ENCODE results near the gene GMEB2.

The GMEB2 gene

DNA sequence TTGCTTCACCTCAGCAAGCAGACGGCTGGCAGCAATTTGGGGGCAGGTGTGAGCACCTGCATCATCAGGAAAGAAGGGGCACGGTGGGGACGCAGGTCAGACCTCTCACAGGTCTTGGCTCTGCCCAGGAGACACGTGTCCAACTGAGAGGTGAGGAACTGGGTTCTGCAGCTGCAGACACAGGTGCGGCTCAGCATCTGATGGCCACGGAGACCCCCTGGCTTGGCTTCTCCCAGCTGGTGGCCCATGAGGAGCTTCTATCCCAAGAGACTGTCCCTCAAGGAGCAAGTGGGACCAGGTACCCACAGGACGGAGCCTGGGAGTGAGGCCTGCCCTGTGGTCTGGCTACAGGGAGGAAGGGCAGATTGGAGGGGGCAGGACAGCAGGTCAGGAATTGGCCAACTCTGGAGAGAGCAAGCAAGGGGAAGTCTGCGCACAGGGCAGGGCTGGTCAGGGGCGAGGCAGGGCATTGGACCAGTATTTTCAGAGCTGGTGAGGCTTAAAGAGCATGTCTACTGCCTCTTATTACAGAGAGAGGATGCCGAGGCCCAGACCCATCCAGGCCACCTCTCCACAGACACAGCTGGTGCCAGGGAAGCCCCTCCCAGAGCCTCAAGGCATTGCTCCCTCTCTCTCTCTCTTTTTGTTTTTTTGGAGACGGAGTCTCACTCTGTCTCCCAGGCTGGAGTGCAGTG is 22.1 kb upstream of the GMEB2 start:
- DNase-seq (ENCODE audit: low read depth): no peak
- H3K4me3 ChIP-seq (replicated peaks; ENCODE audit: low read depth, low read length): no peak overlapping the region
- TF ChIP-seq, protein P1, sequence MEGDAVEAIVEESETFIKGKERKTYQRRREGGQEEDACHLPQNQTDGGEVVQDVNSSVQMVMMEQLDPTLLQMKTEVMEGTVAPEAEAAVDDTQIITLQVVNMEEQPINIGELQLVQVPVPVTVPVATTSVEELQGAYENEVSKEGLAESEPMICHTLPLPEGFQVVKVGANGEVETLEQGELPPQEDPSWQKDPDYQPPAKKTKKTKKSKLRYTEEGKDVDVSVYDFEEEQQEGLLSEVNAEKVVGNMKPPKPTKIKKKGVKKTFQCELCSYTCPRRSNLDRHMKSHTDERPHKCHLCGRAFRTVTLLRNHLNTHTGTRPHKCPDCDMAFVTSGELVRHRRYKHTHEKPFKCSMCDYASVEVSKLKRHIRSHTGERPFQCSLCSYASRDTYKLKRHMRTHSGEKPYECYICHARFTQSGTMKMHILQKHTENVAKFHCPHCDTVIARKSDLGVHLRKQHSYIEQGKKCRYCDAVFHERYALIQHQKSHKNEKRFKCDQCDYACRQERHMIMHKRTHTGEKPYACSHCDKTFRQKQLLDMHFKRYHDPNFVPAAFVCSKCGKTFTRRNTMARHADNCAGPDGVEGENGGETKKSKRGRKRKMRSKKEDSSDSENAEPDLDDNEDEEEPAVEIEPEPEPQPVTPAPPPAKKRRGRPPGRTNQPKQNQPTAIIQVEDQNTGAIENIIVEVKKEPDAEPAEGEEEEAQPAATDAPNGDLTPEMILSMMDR (IDR thresholded peaks at IDR 0.05; ENCODE audit: low read length, missing control alignments): no peak

DNA sequence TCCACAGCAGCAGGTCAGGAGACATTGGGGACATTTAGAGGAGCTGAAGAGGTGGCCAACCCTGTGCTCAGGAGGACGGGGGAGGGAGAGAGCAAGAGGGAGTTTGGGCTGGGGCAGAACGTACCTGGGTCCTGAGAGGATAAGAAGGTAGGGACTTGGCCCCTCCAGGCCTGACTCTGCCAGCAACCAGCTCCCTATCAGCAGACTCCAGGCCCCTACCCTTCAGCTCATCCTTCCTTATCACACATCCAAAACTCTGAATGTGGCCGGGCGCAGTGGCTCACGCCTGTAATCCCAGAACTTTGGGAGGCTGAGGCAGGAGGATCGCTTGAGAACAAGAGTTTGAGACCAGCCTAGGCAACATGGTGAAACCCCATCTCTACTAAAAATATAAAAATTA is 21.3 kb upstream of the GMEB2 start:
- TF ChIP-seq, protein P1 (IDR thresholded peaks at IDR 0.05; ENCODE audit: low read length, missing control alignments): no peak
- H3K4me3 ChIP-seq (replicated peaks; ENCODE audit: low read depth, low read length): no peak overlapping the region
- DNase-seq (ENCODE audit: low read depth): no peak

DNA sequence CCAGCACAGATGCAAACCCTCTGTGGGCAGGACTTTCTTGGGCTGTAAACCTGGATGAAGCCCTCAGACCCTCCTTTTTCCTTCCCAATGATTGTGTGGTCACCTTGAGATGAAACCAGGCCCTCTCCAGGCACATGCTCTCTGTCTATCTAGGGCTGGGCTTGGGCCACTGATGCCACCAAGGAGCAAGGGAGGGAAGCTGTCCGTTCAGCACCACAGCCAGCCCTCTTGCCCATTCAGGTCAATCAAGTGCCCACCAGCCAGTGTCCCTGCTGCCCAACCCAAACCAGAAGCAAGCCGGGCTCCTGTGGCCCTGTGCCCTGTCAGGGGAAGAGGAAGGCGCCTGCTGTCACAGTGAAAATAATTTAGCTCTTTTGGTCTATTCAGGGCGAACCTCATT is 18.3 kb upstream of the GMEB2 start:
- no peak overlapping the region for H3K4me3 ChIP-seq (replicated peaks; ENCODE audit: low read depth, low read length)
- DNase-seq (ENCODE audit: low read depth): no peak
- TF ChIP-seq, protein P1 (IDR thresholded peaks at IDR 0.05; ENCODE audit: low read length, missing control alignments): no peak

DNA sequence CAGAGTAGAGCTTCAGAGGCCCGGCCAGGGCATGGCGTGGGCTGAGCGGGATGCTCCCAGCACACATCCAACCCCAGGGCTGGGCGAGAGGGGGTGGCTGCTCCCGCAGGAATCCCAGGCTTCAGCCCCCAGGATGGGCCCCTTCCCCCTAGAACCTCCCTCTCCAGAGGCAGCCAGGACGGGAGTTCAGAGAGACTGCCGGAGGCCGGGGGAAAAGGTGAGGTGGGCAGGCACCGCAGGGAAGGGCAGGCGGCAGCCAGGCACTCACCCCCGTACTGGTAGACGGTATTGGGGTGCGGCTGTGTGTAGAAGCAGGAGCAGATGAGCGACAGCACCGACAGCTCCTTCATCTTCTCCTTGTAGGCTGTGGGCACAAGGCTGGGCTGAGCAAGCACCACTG is 17.0 kb upstream of the GMEB2 start:
- no peak overlapping the region for H3K4me3 ChIP-seq (replicated peaks; ENCODE audit: low read depth, low read length)
- no peak for DNase-seq (ENCODE audit: low read depth)
- TF ChIP-seq, protein P1 (IDR thresholded peaks at IDR 0.05; ENCODE audit: low read length, missing control alignments): no peak

DNA sequence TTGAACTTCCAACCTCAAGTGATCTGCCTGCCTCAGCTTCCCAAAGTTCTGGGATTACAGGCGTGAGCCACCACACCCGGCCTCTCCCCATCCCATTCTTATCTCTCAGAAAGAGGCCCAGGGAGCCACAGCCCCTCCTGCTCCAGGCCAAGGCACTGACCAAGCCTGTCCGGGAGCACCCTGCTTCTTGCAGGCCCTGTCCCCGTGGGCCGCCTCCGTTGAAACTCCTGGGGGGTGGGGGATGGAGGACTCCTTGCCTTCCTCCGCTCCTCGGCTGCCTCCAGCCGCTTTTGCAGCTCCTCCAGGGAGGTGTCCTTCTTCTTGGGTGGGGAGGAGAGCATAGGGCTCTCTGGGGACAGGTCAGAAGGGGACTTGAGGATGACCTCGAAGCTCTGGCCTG is 16.6 kb upstream of the GMEB2 start:
- no peak for DNase-seq (ENCODE audit: low read depth)
- H3K4me3 ChIP-seq (replicated peaks; ENCODE audit: low read depth, low read length): no peak overlapping the region
- TF ChIP-seq, protein P1 (IDR thresholded peaks at IDR 0.05; ENCODE audit: low read length, missing control alignments): no peak

DNA sequence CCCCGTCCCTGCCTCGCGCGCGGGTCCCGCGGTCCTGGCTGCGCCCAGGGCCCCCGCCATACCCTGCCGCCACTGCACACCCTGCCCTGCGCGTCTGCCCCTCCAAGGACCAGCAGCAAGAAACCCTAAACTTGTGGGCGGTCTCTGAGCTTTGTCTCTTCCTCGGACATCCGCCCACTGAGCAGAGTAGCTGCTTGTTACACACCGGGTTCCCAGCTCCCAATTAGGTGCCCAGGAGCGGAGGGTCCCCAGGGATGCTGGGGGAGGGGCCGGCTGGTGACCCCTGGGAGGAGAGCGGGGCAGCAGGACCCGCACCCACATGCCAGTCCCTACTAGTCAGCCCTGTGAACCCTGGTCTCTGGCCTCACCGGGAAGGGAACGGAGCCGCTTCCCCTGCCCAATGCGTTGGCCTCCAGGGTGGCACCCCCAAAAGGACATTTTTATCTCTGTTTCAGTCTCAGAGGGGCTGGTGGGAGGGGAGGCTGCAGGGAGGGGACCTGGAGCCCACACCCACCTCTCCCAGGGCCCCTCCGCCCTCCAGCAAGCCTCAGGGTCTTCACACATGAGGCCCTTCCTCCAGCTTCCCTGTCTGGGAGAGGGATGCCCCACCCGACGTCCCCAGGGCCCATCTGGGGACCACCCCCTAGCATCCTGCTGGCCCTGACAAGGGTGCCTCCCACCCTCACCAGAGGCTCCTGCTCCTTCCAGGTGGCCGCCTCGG is 15.8 kb upstream of the GMEB2 start:
- H3K4me3 ChIP-seq (replicated peaks; ENCODE audit: low read depth, low read length): no peak overlapping the region
- TF ChIP-seq, protein P1 (IDR thresholded peaks at IDR 0.05; ENCODE audit: low read length, missing control alignments): no peak
- DNase-seq (ENCODE audit: low read depth): no peak

Measured in fibroblast of pulmonary artery (primary cell).